WTC11 (cell line): Measurements from ENCODE around the gene ARID4B. TPM values are rescaled to one million over a fixed set of nuclear protein-coding genes. Genes with fewer than 3 reads are reported as not detected.

ENCODE experiments used
- AR ChIP-seq: fragments of 250-450 bp; sonication (Bioruptor Pico); IDR thresholded peaks from 2 replicates; pipeline ENCODE4 v1.9.0; 2021; ENCODE audit warnings: mild to moderate bottlenecking
- CREM ChIP-seq: sonication (generic); formaldehyde crosslinking; IDR thresholded peaks from 2 replicates; pipeline ENCODE4 v1.8.1; 2022; ENCODE audit warnings: mild to moderate bottlenecking, missing genetic modification reagents, moderate library complexity
- E2F4 ChIP-seq: sonication (generic); formaldehyde crosslinking; IDR thresholded peaks from 2 replicates; pipeline ENCODE4 v1.8.1; 2022; ENCODE audit warnings: low read depth, mild to moderate bottlenecking, moderate library complexity, missing genetic modification reagents, borderline replicate concordance
- ESRRA ChIP-seq: sonication (generic); formaldehyde crosslinking; IDR thresholded peaks from 2 replicates; pipeline ENCODE4 v1.8.1; 2022; ENCODE audit warnings: mild to moderate bottlenecking, missing genetic modification reagents, borderline replicate concordance
- ETV6 ChIP-seq: sonication (generic); formaldehyde crosslinking; IDR thresholded peaks from 2 replicates; pipeline ENCODE4 v1.8.1; 2022; ENCODE audit warnings: mild to moderate bottlenecking, missing genetic modification reagents
- GTF2I ChIP-seq: fragments of 250-450 bp; sonication (Bioruptor Pico); conservative IDR thresholded peaks from 2 replicates; pipeline ENCODE4 v1.4.0; 2021; ENCODE audit warnings: mild to moderate bottlenecking
- HMGA2 ChIP-seq: fragments of 250-450 bp; sonication (Bioruptor Pico); IDR thresholded peaks from 2 replicates; pipeline ENCODE4 v1.4.0; 2021; ENCODE audit warnings: mild to moderate bottlenecking, moderate library complexity
- IRF2 ChIP-seq: sonication (generic); formaldehyde crosslinking; IDR thresholded peaks from 2 replicates; pipeline ENCODE4 v1.8.0; 2022; ENCODE audit warnings: low read depth, missing genetic modification reagents, borderline replicate concordance
- JAZF1 ChIP-seq: fragments of 250-450 bp; sonication (Bioruptor Pico); IDR thresholded peaks from 2 replicates; pipeline ENCODE4 v1.9.0; 2021; ENCODE audit warnings: moderate library complexity, mild to moderate bottlenecking, inconsistent platforms
- MLX ChIP-seq: sonication (generic); formaldehyde crosslinking; IDR thresholded peaks from 2 replicates; pipeline ENCODE4 v1.8.1; 2023; ENCODE audit warnings: mild to moderate bottlenecking, missing genetic modification reagents, moderate library complexity
- MYBL2 ChIP-seq: sonication (generic); formaldehyde crosslinking; IDR thresholded peaks from 2 replicates; pipeline ENCODE4 v1.8.1; 2023; ENCODE audit warnings: mild to moderate bottlenecking, moderate library complexity, missing genetic modification reagents
- NFATC4 ChIP-seq: fragments of 250-450 bp; sonication (Bioruptor Pico); IDR thresholded peaks from 2 replicates; pipeline ENCODE4 v1.9.0; 2021; ENCODE audit warnings: mild to moderate bottlenecking
- NR3C1 ChIP-seq: sonication (generic); formaldehyde crosslinking; conservative IDR thresholded peaks from 2 replicates; pipeline ENCODE4 v1.8.1; 2023; ENCODE audit warnings: low read depth, mild to moderate bottlenecking, missing genetic modification reagents
- PRDM15 ChIP-seq: sonication (generic); formaldehyde crosslinking; IDR thresholded peaks from 2 replicates; pipeline ENCODE4 v1.8.0; 2022; ENCODE audit warnings: missing genetic modification reagents
- PRRX2 ChIP-seq: fragments of 250-450 bp; sonication (Bioruptor Pico); IDR thresholded peaks from 2 replicates; pipeline ENCODE4 v1.8.0; 2021; ENCODE audit warnings: mild to moderate bottlenecking
- RORB ChIP-seq: fragments of 250-450 bp; sonication (Bioruptor Pico); IDR thresholded peaks from 2 replicates; pipeline ENCODE4 v1.9.0; 2021; ENCODE audit warnings: mild to moderate bottlenecking
- SOX15 ChIP-seq: fragments of 250-450 bp; sonication (Bioruptor Pico); IDR thresholded peaks from 2 replicates; pipeline ENCODE4 v1.9.0; 2021; ENCODE audit warnings: mild to moderate bottlenecking
- USF1 ChIP-seq: sonication (generic); formaldehyde crosslinking; IDR thresholded peaks from 2 replicates; pipeline ENCODE4 v1.8.0; 2022; ENCODE audit warnings: mild to moderate bottlenecking, missing genetic modification reagents
- ZMAT4 ChIP-seq: fragments of 250-450 bp; sonication (Bioruptor Pico); IDR thresholded peaks from 2 replicates; pipeline ENCODE4 v1.9.0; 2021; ENCODE audit warnings: mild to moderate bottlenecking
- ZNF219 ChIP-seq: sonication (generic); formaldehyde crosslinking; IDR thresholded peaks from 2 replicates; pipeline ENCODE4 v1.8.0; 2023; ENCODE audit warnings: missing genetic modification reagents, mild to moderate bottlenecking, borderline replicate concordance
- ZNF512 ChIP-seq: sonication (generic); formaldehyde crosslinking; IDR thresholded peaks from 2 replicates; pipeline ENCODE4 v1.8.1; 2022; ENCODE audit warnings: missing genetic modification reagents, borderline replicate concordance
- ZNF532 ChIP-seq: fragments of 250-450 bp; sonication (Bioruptor Pico); IDR thresholded peaks from 2 replicates; pipeline ENCODE4 v1.9.0; 2021; ENCODE audit warnings: mild to moderate bottlenecking, borderline replicate concordance
- ZNF671 ChIP-seq: fragments of 250-450 bp; sonication (Bioruptor Pico); IDR thresholded peaks from 2 replicates; pipeline ENCODE4 v1.8.0; 2021; ENCODE audit warnings: mild to moderate bottlenecking
- total RNA-seq: library from RNA; stranded (reverse); gene quantifications from 3 replicates; pipeline ENCODE4 v1.2.3, GENCODE V29; 2021

ARID4B gene
- total RNA-seq, 1 experiment from 2014 or later, result 35.7 TPM

GRCh38 chr1:235367000-235367908 is 39.3 kb upstream of the ARID4B start, which contains the start of gene TBCE (continued):
- TF ChIP-seq PRDM15 (CRISPR knock-in tag), result no peak
- 0 out of 2 replicates have a peak, but pooled peaks have one; percentile 16 for TF ChIP-seq ZMAT4 (CRISPR knock-in tag)
- TF ChIP-seq PRRX2 (CRISPR knock-in tag), result no peak
- no peak for TF ChIP-seq ETV6 (CRISPR knock-in tag)
- no peak for TF ChIP-seq ZNF671 (CRISPR knock-in tag)
- TF ChIP-seq ZNF219 (CRISPR knock-in tag), result no peak
- TF ChIP-seq HMGA2 (CRISPR knock-in tag), result no peak
- TF ChIP-seq USF1 (CRISPR knock-in tag), result peak; percentile 91
- no peak for TF ChIP-seq IRF2 (CRISPR knock-in tag)
- no peak for TF ChIP-seq MLX (CRISPR knock-in tag)
- no peak for TF ChIP-seq E2F4 (CRISPR knock-in tag)
- no peak for TF ChIP-seq JAZF1 (CRISPR knock-in tag)
- TF ChIP-seq AR (CRISPR knock-in tag), result no peak
- TF ChIP-seq SOX15 (CRISPR knock-in tag), result no peak
- no peak for TF ChIP-seq ZNF512 (CRISPR knock-in tag)
- TF ChIP-seq RORB (CRISPR knock-in tag), result no peak
- no peak for TF ChIP-seq MYBL2 (CRISPR knock-in tag)
- no peak for TF ChIP-seq ESRRA (CRISPR knock-in tag)
- no peak for TF ChIP-seq ZNF532 (CRISPR knock-in tag)
- peak; percentile 17; the same call in 1 of the 2 replicates for TF ChIP-seq CREM (CRISPR knock-in tag)
- no peak for TF ChIP-seq NR3C1
- no peak for TF ChIP-seq GTF2I (CRISPR knock-in tag)
- TF ChIP-seq NFATC4 (CRISPR knock-in tag), result no peak
